Muscle layer of duodenum (tissue), 2 donors: ENCODE results near the gene ACR.

Experiments
- H3K27ac ChIP-seq: one replicate; pipeline ENCODE4 v1.7.0; 2013; ENCODE audit warnings: mild to moderate bottlenecking, low read length
- H3K27me3 ChIP-seq: one replicate; pipeline ENCODE4 v1.7.0; 2013; ENCODE audit warnings: low read depth, mild to moderate bottlenecking, control low read depth, low read length
- H3K36me3 ChIP-seq, 2 donors: one replicate each; pipeline ENCODE4 v1.7.0; 2013; ENCODE audit warnings: low read length in 2 of 2, control low read depth in 1 of 2, mild to moderate bottlenecking in 1 of 2; ENCODE audit not compliant: insufficient read depth in 2 of 2, control insufficient read depth in 1 of 2
- H3K4me1 ChIP-seq, 2 donors: one replicate each; pipeline ENCODE4 v1.7.0; 2013; ENCODE audit warnings: low read length in 2 of 2, mild to moderate bottlenecking in 2 of 2, control low read depth in 1 of 2, moderate library complexity in 1 of 2; ENCODE audit not compliant: insufficient read depth in 2 of 2, control insufficient read depth in 1 of 2
- H3K4me3 ChIP-seq, 2 donors: one replicate each; pipeline ENCODE4 v1.7.0; 2013; ENCODE audit warnings: low read length in 2 of 2, low read depth in 1 of 2, mild to moderate bottlenecking in 1 of 2
- H3K9me3 ChIP-seq, 2 donors: one replicate each; pipeline ENCODE4 v1.7.0; 2013; ENCODE audit warnings: low read length in 2 of 2, control low read depth in 1 of 2, mild to moderate bottlenecking in 1 of 2; ENCODE audit not compliant: control insufficient read depth in 1 of 2
- donor health status: healthy.

Gene ACR

GRCh38 chr22:50720301-50721256 is 17.4 kb upstream of the ACR start:
- Histone ChIP-seq H3K27ac (no peak overlapping the region), H3K4me1 (peaks cover 0 to 6% of the 10 kb centered on the region in 2 donors), H3K36me3 (no peaks in the 10 kb centered on the region), H3K27me3 (no peaks in the 10 kb centered on the region), H3K4me3 (no peak overlapping the region), H3K9me3 (no peaks in the 10 kb centered on the region)

GRCh38 chr22:50721257-50721844 is 16.7 kb upstream of the ACR start:
- Histone ChIP-seq H3K36me3 (no peaks in the 10 kb centered on the region), H3K4me1 (peaks cover 0 to 6% of the 10 kb centered on the region in 2 donors), H3K4me3 (no peak overlapping the region), H3K27me3 (no peaks in the 10 kb centered on the region), H3K27ac (no peak overlapping the region), H3K9me3 (no peaks in the 10 kb centered on the region)

GRCh38 chr22:50722048-50722701 is 15.8 kb upstream of the ACR start:
- Histone ChIP-seq H3K36me3 (no peaks in the 10 kb centered on the region), H3K4me1 (peaks cover 0 to 6% of the 10 kb centered on the region in 2 donors), H3K9me3 (no peaks in the 10 kb centered on the region), H3K27ac (no peak overlapping the region), H3K4me3 (no peak overlapping the region), H3K27me3 (no peaks in the 10 kb centered on the region)

DNA sequence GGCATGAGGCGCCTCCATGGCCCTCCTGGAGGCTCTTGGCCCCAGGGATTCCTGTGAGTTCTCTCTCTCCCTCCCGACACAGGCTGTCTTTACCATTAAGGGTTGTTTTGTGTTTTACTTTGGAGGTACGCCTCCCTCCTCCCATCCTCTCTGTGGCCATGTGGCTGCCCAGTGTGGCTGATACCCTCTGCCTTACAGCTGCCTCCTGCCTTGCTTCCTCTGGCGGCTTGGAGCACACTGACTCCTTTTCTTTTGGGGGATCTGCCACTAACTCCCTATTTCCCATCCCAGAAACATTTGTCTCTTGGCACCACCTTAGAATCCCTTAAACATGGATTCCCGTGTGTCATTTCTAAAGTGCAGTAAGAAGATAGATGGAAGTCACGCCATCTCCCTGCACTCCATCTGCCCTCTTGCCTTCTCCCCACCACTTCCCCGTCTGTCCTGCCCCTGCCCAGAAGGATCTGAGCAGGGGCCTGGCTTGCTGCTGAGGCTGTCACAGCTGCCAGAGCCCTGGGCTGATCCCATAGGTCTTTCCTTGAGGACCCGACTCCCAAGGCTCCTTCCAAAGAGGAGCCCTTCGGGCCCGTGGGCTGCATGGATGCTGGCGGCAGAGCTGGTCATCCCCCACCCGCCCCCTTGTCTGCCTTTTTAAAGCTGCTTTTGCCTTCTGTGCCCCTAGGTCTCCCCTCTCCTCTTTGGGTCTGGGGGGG is 15.1 kb upstream of the ACR start:
- peaks cover 0 to 6% of the 10 kb centered on the region in 2 donors for H3K4me1 ChIP-seq
- H3K27ac ChIP-seq = no peak overlapping the region
- H3K36me3 ChIP-seq = no peaks in the 10 kb centered on the region
- no peaks in the 10 kb centered on the region for H3K27me3 ChIP-seq
- H3K4me3 ChIP-seq = no peak overlapping the region
- H3K9me3 ChIP-seq = no peaks in the 10 kb centered on the region

- Histone ChIP-seq H3K9me3 (no peaks in the 10 kb centered on the region), H3K27ac (no peak overlapping the region), H3K4me3 (no peak overlapping the region), H3K4me1 (peaks cover 0 to 6% of the 10 kb centered on the region in 2 donors), H3K36me3 (peaks cover 0 to 5% of the 10 kb centered on the region in 2 donors), H3K27me3 (no peaks in the 10 kb centered on the region)
Observed at GRCh38 chr22:50723991-50724390, 14.0 kb upstream of the ACR start.

GRCh38 chr22:50724616-50725015 is 13.4 kb upstream of the ACR start:
- no peak overlapping the region for H3K27ac ChIP-seq
- H3K36me3 ChIP-seq = peaks cover 0 to 5% of the 10 kb centered on the region in 2 donors
- no peak overlapping the region for H3K4me3 ChIP-seq
- H3K27me3 ChIP-seq = no peaks in the 10 kb centered on the region
- peaks cover 0 to 6% of the 10 kb centered on the region in 2 donors for H3K4me1 ChIP-seq
- H3K9me3 ChIP-seq = no peaks in the 10 kb centered on the region

GRCh38 chr22:50725597-50725996 is 12.4 kb upstream of the ACR start:
- no peak overlapping the region for H3K4me3 ChIP-seq
- no peaks in the 10 kb centered on the region for H3K9me3 ChIP-seq
- H3K27me3 ChIP-seq = no peaks in the 10 kb centered on the region
- H3K4me1 ChIP-seq = peaks cover 0 to 6% of the 10 kb centered on the region in 2 donors
- H3K27ac ChIP-seq = no peak overlapping the region
- peaks cover 0 to 5% of the 10 kb centered on the region in 2 donors for H3K36me3 ChIP-seq

DNA sequence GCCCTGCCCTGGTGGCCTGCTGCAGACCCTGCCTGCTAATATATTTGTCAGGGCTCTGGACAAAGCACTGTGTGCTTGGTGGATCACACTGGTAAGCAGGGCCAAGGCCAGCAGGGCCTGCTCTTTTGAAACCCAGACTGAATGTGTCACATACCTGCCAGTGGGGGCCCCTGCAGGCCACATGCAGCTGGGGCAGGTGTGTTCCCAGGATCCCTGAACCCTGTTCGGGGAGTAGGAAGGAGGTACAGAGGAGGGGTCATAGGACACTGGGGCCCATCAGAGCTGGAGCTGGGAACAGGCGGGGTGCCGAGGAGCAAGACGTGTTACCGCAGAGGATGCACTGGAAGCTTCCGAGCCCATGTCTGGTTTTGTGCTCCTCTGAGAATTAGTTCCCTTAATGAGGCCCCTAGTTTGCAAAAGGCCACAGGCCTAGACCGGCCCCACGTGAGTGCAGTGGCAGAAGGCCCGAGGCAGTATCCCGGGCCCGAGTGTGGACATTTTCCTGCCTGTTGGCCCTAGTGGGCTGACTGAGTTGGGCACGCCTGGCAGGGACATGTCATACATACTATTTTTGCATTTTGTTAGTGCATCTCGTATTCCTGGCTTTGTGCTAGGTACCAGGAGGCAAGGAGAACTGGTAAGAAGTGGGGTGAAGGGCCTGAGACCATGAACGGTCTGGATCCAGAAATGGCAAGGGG is 11.2 kb upstream of the ACR start:
- Histone ChIP-seq H3K27me3 (no peaks in the 10 kb centered on the region), H3K9me3 (no peaks in the 10 kb centered on the region), H3K4me1 (peaks cover 0 to 2% of the 10 kb centered on the region in 2 donors), H3K36me3 (peaks cover 0 to 5% of the 10 kb centered on the region in 2 donors), H3K4me3 (no peak overlapping the region), H3K27ac (no peak overlapping the region)

- Histone ChIP-seq H3K4me1 (peaks cover 0 to 9% of the 10 kb centered on the region in 2 donors), H3K27ac (no peak overlapping the region), H3K36me3 (peaks cover 0 to 5% of the 10 kb centered on the region in 2 donors), H3K4me3 (no peak overlapping the region), H3K9me3 (no peaks in the 10 kb centered on the region), H3K27me3 (no peaks in the 10 kb centered on the region)
Observed at GRCh38 chr22:50727678-50728522, 10.1 kb upstream of the ACR start.

- Histone ChIP-seq H3K36me3 (peaks cover 0 to 5% of the 10 kb centered on the region in 2 donors), H3K4me3 (no peak overlapping the region), H3K27ac (no peak overlapping the region), H3K4me1 (peaks cover 0 to 14% of the 10 kb centered on the region in 2 donors), H3K9me3 (no peaks in the 10 kb centered on the region), H3K27me3 (no peaks in the 10 kb centered on the region)
Observed at GRCh38 chr22:50728523-50728931, 9.5 kb upstream of the ACR start.
